NCI-H146 treated with DMSO at 0.1 percent for 48 hours (cell line): ENCODE results near the gene ATP2B2.
"Not testable (repeated sequence)": the region's sequence is repeated elsewhere in the genome, so short reads cannot be mapped to it uniquely, and the experiment has no call there.

Experiments used
- DNase-seq: peaks from one replicate; lab custom pipeline; 2025; ENCODE audit not compliant: unreplicated experiment; lab: John Stamatoyannopoulos, UW

Gene ATP2B2

GRCh38 chr3:10387881-10388609, 117.3 kb downstream of the ATP2B2 start:
- DNase-seq: no peak

- DNase-seq: no peak
These were observed 119.3 kb downstream of the ATP2B2 start for GRCh38 chr3:10386121-10386520.

- no peak for DNase-seq
These were observed 120.6 kb downstream of the ATP2B2 start for GRCh38 chr3:10384541-10385360.

DNA sequence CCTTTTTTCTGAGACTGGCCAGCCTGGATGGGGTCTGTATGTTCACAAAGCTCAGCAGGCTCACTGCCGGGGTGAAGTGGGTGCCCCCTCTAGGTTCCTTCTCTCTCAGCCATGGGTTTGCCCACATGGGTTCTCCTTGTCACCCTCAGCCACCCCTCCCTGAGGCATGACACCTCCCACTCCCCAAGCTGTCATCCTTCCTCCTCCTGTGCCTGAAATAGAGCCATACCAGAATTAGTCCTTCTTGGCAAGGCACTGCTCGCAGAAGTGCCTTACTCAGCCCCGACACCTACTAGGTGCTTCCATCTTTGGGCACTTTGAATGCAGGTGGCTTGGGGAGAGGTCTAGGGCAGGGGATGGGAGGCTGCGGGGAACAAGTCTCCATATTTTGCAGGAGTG, 121.5 kb downstream of the ATP2B2 start:
- DNase-seq: no peak

GRCh38 chr3:10382892-10383849, 122.2 kb downstream of the ATP2B2 start:
- DNase-seq: no peak

DNA sequence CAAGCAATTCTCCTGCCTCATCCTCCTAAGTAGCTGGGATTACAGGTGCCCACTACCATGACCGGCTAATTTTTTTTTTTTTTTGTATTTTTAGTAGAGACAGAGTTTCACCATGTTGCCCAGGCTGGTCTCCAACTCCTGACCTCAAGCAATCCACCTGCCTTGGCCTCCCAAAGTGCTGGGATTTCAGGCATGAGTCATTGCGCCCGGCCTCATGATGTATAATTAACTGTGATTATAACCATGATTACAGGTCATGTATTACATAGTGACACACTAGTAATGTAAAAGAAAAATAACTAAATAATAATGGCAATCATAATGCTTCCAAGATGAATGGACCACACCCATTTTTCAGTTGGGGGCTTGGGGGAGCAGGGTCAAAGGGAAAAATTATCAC, 122.9 kb downstream of the ATP2B2 start:
- DNase-seq: not testable (repeated sequence)

- DNase-seq: no peak
These were observed 124.0 kb downstream of the ATP2B2 start for GRCh38 chr3:10381336-10381735.

GRCh38 chr3:10380906-10381305, 124.5 kb downstream of the ATP2B2 start:
- DNase-seq: no peak

GRCh38 chr3:10379961-10380360, 125.4 kb downstream of the ATP2B2 start:
- no peak for DNase-seq

- no peak for DNase-seq
These were observed 126.2 kb downstream of the ATP2B2 start for GRCh38 chr3:10379161-10379560.

GRCh38 chr3:10378742-10379141, 126.6 kb downstream of the ATP2B2 start:
- no peak for DNase-seq

DNA sequence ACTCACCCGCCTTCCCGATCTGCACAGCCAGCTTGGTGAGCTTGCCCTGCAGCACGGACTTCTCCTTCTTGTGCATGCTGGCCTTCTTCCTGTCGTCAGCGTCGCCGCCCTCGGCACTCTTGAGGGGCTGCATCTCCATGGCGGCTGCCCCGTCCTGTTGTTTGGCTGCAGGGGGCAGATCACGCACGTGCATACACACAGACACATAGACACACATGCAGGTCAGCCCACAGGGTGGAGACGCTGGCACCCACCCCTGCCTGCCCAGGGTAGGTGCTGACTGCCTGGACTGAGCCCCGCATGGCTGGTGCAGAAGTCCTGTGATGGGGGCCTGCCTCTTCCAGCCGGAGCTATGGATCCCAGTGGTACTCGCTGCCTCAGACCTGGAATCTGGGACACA, 127.1 kb downstream of the ATP2B2 start:
- DNase-seq: no peak

DNA sequence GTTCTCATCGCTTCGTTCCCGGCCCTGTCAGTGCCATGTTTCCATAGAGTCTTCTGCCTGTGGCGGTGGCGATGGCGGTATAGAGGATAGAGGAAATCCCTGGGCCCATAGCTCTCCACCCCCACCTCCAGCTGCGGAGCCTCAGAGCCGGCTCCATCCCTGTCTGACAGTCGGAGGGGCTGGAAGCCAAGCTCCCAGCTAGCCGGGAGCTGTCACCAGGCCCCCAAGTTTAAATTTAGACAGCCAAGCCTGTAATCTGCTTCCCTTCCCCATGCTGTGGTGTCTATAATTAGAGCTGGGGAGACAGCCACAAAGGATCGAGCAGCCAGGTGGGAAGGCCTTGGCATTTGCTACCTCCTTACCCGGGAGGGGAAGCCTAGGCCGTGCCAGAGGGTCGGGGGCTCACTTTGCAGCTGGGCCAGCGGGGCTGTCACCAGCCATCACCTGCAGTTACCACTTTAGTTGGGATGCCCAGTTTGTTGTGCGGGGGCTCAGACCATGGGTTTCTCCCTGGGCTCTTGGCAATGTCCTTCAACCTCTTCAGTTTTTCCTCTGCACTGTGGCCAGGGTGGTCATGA, 128.1 kb downstream of the ATP2B2 start:
- DNase-seq: no peak

DNA sequence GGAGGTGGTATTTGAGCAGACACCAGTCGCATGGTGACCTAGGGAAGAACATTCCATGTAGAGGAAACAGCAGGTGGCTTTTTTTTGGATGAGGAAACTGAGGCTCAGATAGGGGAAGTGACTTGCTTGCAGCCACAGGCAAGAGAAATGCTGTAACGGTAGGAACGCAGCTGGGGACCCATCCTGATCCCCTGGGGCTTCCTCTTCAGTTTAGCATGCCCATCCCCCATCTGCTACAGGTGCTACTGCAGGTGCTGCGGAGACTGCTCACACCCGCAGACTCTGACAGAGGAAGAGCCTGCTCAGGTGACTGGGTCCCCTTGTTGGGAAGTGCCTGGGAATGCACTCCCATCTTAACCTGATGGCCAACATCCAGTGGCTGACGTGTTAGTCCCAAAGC, 129.0 kb downstream of the ATP2B2 start:
- DNase-seq: no peak

DNA sequence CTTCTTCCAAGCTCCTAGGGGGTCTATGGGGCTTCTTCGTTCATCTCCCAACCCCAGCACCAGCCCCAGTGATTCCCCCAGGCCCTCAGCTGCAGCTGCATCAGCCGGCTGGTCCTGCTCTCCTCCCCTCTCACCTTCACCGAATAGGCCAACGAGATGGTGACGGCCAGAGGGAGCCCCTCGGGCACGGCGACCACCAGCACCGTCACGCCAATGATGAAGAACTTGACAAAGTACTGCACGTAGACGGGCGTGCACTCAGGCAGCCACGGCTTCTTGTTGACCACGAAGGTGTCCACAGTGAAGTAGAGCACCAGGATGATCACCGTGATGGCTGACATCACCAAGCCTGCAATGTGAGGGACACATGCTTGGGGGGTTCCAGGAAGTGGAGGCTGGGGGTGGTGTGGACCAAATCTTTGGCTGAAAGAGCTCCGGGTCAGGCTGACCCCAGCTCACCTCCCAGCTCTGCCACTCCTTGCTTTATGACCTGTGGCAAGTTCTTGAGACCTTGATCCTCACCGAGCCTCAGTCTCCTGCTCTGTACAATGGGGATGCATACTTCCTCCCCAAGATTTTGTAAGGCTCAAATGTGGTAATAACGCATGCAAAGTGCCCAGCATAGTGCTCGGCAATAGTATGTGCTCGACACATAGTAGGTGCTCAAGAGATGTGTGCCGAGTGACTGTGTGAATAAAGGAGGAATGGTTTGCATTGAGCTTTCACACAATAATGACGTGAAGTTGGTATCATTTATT, 129.9 kb downstream of the ATP2B2 start:
- DNase-seq: no peak

DNA sequence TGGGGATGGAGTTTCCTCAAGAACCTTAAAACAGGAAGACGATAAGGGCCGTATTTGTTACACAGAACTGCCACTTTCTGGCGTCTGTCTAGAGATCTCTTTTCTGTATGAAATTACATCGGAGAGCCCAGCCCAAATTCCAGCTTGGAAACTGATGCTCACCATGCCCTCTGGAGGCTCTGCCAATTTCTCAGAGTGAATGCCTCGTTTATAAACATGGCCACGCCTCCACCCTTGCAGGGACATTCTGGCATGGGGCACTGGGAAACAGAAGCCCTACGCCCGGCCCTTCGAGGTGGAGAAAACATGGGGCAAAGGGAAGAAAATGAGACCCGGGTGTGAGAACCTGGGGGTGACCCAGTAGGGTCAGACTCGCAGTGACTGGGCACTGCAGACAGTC, 131.1 kb downstream of the ATP2B2 start:
- no peak for DNase-seq

- DNase-seq: no peak
These were observed 131.6 kb downstream of the ATP2B2 start for GRCh38 chr3:10373686-10374261.

- no peak for DNase-seq
These were observed 133.6 kb downstream of the ATP2B2 start for GRCh38 chr3:10371789-10372188.

DNA sequence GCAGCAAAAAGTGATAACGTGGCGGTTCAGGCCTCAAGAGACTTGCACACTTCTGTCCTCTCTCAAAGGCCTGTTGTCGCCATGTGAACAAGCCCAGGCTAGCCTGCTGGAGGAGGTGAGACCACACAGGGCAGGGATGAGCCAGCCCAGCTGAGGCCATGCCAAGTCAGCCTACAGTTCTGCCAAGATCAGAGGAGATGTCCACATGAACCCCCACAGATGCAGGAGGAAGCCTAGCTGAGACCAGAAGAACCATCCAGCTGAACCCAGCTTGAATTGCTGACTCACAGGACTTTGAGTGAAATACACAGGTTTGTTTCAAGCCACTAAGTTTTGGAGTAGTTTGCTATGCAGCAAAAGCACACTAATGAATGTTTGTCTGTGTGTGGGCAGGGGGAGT, 134.2 kb downstream of the ATP2B2 start:
- DNase-seq: no peak

DNA sequence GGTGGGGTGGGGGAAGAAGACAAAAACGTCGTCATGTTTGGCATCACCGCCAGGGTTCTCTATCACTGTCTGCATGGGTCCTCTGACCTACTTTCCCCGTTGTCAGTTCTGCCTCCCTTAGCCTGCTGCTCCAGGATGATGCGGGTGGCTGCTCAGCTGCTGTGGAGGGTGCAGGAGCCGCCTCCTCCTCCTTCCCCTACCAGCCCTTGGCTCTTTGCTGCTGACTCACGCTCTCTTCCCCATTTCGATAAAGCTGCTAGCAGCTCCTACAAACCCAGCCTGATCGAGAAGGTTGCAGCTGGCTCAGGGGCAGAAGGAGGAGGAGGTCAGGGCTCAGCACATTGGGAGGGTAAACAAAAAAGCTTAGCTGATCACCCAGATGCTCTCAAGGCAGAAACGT, 135.0 kb downstream of the ATP2B2 start:
- no peak for DNase-seq
